ENCODE data around the gene PRM3.
A peak's percentile ranks its signal among the peaks of the same experiment; 100 is the strongest.

Gene PRM3

DNA sequence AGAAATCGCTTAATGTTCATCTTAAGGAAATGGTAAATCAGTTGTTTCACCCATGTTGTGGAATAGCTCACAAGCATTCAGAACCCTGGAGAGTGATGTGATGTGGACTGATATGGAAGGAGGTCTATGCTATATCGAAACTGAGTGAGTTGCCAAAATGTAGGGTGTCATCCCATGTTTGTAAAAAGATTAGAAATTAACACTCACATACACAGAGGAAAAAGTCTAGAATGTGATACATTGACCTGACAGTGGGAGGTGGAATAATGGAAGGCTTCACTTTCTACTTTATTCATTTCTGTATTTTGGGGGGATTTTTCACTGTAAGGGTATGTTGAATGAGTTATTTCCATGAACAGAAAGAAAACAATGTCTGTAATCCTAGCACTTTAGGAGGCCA lies 12.4 kb upstream of the PRM3 start:
- H2BK5ac ChIP-seq (ENCODE audit: low read depth, low read length, poor library complexity, severe bottlenecking): no peak overlapping the region
- H2BK12ac ChIP-seq (ENCODE audit: low read length in 2 of 2): no peak overlapping the region
- H3K27ac ChIP-seq (ENCODE audit: low read length, poor library complexity, severe bottlenecking): no peak overlapping the region
- WGBS: 100% methylated on average over 1 of the region's 2 CpGs
- no peak overlapping the region for H3K4ac ChIP-seq (ENCODE audit: low read depth in 1 of 2, low read length in 2 of 2)
- no peak overlapping the region for H3K4me2 ChIP-seq (ENCODE audit: low read length, poor library complexity, severe bottlenecking)
- no peaks in the 10 kb centered on the region for H3K79me1 ChIP-seq (replicated peaks; ENCODE audit: low read length, poor library complexity, severe bottlenecking)
- no peak overlapping the region for H2AFZ ChIP-seq (ENCODE audit: low read depth, low read length)
- no peak overlapping the region for H4K8ac ChIP-seq (ENCODE audit: low read length)
- peaks cover 5 to 46% of the 10 kb centered on the region in 2 experiments for H3K27me3 ChIP-seq (ENCODE audit: control insufficient read depth in 1 of 2, insufficient read depth in 1 of 2, low read length in 2 of 2)
- H3K18ac ChIP-seq (ENCODE audit: low read depth in 1 of 2, low read length in 2 of 2): no peak overlapping the region
- H2AK5ac ChIP-seq (ENCODE audit: low read length, severe bottlenecking): no peak overlapping the region
- H3K9ac ChIP-seq (ENCODE audit: low read length): no peak overlapping the region
- no peak overlapping the region for H2BK15ac ChIP-seq (ENCODE audit: low read depth, poor library complexity, severe bottlenecking)
- no peak overlapping the region for H3K14ac ChIP-seq (ENCODE audit: low read length in 2 of 2)
- H3K9me3 ChIP-seq (ENCODE audit: control insufficient read depth, low read length): no peaks in the 10 kb centered on the region
- no peak overlapping the region for H3K4me3 ChIP-seq (ENCODE audit: insufficient read depth in 1 of 2, low read depth in 1 of 2, low read length in 2 of 2)
- DNase-seq: no peak
- H3K36me3 ChIP-seq (ENCODE audit: control insufficient read depth in 1 of 2, insufficient read depth in 2 of 2, low read depth in 1 of 2, low read length in 2 of 2): no peaks in the 10 kb centered on the region
- H2BK120ac ChIP-seq (ENCODE audit: low read depth, low read length): no peak overlapping the region
- H3K23ac ChIP-seq (ENCODE audit: low read length in 2 of 2): no peak overlapping the region
- H4K91ac ChIP-seq (ENCODE audit: low read length): no peak overlapping the region
- peaks cover 2% of the 10 kb centered on the region for H3K4me1 ChIP-seq (ENCODE audit: control insufficient read depth, insufficient read depth, low read depth, low read length)

DNA sequence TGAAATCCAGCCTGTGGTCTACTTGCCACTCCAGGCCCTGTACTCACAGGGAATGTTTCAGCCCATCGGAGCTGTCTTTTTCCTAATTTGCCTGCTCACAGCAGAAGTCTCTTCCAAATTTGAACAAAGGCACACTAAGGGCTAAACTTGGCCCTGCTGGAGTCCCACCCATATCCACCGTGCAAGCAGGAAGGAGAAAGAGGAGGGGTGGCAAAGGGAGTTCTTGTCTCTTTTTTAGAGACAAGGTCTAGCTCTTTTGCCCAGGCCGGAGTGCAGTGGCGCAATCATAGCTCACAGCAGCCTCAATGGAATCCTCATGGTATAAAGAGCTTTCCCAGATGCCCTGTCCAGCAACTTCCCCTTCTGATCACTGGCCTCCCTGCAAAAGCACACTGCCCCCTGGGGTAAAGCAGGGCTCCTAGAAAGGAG lies 10.4 kb upstream of the PRM3 start:
- Histone ChIP-seq H3K27ac (ENCODE audit: low read length, poor library complexity, severe bottlenecking) (no peak overlapping the region), H4K8ac (ENCODE audit: low read length) (no peak overlapping the region), H3K4me2 (ENCODE audit: low read length, poor library complexity, severe bottlenecking) (no peak overlapping the region), H3K79me1 (replicated peaks; ENCODE audit: low read length, poor library complexity, severe bottlenecking) (no peaks in the 10 kb centered on the region), H3K27me3 (ENCODE audit: control insufficient read depth in 1 of 2, insufficient read depth in 1 of 2, low read length in 2 of 2) (peaks cover 5 to 43% of the 10 kb centered on the region in 2 experiments), H2BK12ac (ENCODE audit: low read length in 2 of 2) (no peak overlapping the region), H2BK120ac (ENCODE audit: low read depth, low read length) (no peak overlapping the region), H3K18ac (ENCODE audit: low read depth in 1 of 2, low read length in 2 of 2) (no peak overlapping the region), H2BK15ac (ENCODE audit: low read depth, poor library complexity, severe bottlenecking) (no peak overlapping the region), H2BK5ac (ENCODE audit: low read depth, low read length, poor library complexity, severe bottlenecking) (no peak overlapping the region), H3K36me3 (ENCODE audit: control insufficient read depth in 1 of 2, insufficient read depth in 2 of 2, low read depth in 1 of 2, low read length in 2 of 2) (no peaks in the 10 kb centered on the region), H3K4me3 (ENCODE audit: insufficient read depth in 1 of 2, low read depth in 1 of 2, low read length in 2 of 2) (no peak overlapping the region), H3K14ac (ENCODE audit: low read length in 2 of 2) (no peak overlapping the region), H2AFZ (ENCODE audit: low read depth, low read length) (no peak overlapping the region), H4K91ac (ENCODE audit: low read length) (no peak overlapping the region), H3K23ac (ENCODE audit: low read length in 2 of 2) (no peak overlapping the region), H3K9ac (ENCODE audit: low read length) (no peak overlapping the region), H3K9me3 (ENCODE audit: control insufficient read depth, low read length) (no peaks in the 10 kb centered on the region), H2AK5ac (ENCODE audit: low read length, severe bottlenecking) (no peak overlapping the region), H3K4me1 (ENCODE audit: control insufficient read depth, insufficient read depth, low read depth, low read length) (no peaks in the 10 kb centered on the region), H3K4ac (ENCODE audit: low read depth in 1 of 2, low read length in 2 of 2) (no peak overlapping the region)
- WGBS: 69% methylated on average over 3 of the region's 4 CpGs
- DNase-seq: peak; percentile 43

DNA sequence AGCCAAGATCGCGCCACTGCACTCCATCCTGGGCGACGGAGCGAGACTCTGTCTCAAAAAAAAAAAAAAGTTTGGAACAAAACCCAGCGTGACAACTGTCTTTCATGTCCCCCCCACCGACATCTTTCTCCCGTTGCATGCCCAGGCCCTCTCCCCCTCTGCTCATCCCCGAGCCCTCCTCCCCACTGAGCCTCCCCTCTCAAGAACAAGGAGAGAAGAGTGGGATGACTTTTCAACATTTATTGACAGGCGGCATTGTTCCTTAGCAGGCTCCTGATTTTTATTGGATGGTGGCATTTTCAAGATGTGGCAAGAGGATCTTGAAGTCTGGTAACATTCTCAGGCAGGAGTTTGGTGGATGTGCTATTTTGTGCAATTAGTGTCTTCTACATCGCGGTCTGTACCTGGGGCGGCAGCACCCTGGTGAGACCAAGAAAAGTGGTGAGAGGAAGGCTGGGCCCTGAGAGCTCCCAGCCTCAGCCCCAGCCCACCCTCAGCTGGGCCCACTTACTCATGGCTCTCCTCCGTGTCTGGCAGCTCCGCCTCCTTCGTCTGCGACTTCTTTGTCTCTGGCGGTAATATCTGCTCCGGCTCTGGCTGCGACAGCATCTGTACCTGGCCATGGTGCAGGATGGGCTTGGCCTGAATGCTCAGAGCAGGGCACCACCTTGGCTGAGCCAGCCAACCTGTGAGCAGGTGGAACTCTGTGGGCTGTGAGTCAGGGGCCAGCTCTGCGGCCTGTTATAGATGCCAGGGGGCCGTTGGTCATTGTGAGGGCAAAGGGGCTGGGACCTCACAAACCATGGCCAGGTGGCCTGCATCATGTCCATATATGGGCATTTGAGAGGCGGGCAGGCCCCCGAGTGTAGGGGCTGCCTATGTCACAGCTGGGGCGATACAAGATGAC lies 7.4 kb upstream of the PRM3 start, which contains the start of gene PRM1:
TSS of gene PRM1 (minus strand) at position 715 of the 907 bp plus-strand sequence. CDS start at position 623, 92 bp downstream.
- DNase-seq: no peak
- H2BK15ac ChIP-seq (ENCODE audit: low read depth, poor library complexity, severe bottlenecking): no peak within 1 kb of the TSS
- no peak within 1 kb of the TSS for H3K9ac ChIP-seq (ENCODE audit: low read length)
- no peak within 1 kb of the TSS for H2AFZ ChIP-seq (ENCODE audit: low read depth, low read length)
- H4K91ac ChIP-seq (ENCODE audit: low read length): peak within 1 kb of the TSS; percentile 15
- H3K27ac ChIP-seq (ENCODE audit: low read length, poor library complexity, severe bottlenecking): no peak within 1 kb of the TSS
- H3K9me3 ChIP-seq (ENCODE audit: control insufficient read depth, low read length): peaks cover 4% of the 10 kb centered on the region
- no peak within 1 kb of the TSS for H4K8ac ChIP-seq (ENCODE audit: low read length)
- no peak within 1 kb of the TSS for H3K4me2 ChIP-seq (ENCODE audit: low read length, poor library complexity, severe bottlenecking)
- H2AK5ac ChIP-seq (ENCODE audit: low read length, severe bottlenecking): peak within 1 kb of the TSS; percentile 65
- H3K4me3 ChIP-seq (ENCODE audit: insufficient read depth in 1 of 2, low read depth in 1 of 2, low read length in 2 of 2): peak within 1 kb of the TSS in 1 of 2 experiments; percentile 37
- peaks cover 9 to 44% of the 10 kb centered on the region in 2 experiments for H3K27me3 ChIP-seq (ENCODE audit: control insufficient read depth in 1 of 2, insufficient read depth in 1 of 2, low read length in 2 of 2)
- no peak within 1 kb of the TSS for H2BK120ac ChIP-seq (ENCODE audit: low read depth, low read length)
- H3K23ac ChIP-seq (ENCODE audit: low read length in 2 of 2): no peak within 1 kb of the TSS
- no peaks in the 10 kb centered on the region for H3K79me1 ChIP-seq (replicated peaks; ENCODE audit: low read length, poor library complexity, severe bottlenecking)
- no peak within 1 kb of the TSS for H3K4ac ChIP-seq (ENCODE audit: low read depth in 1 of 2, low read length in 2 of 2)
- no peak within 1 kb of the TSS for H2BK5ac ChIP-seq (ENCODE audit: low read depth, low read length, poor library complexity, severe bottlenecking)
- H3K18ac ChIP-seq (ENCODE audit: low read depth in 1 of 2, low read length in 2 of 2): no peak within 1 kb of the TSS
- H3K14ac ChIP-seq (ENCODE audit: low read length in 2 of 2): peak within 1 kb of the TSS in 1 of 2 experiments; percentile 48
- no peaks in the 10 kb centered on the region for H3K4me1 ChIP-seq (ENCODE audit: control insufficient read depth, insufficient read depth, low read depth, low read length)
- no peaks in the 10 kb centered on the region for H3K36me3 ChIP-seq (ENCODE audit: control insufficient read depth in 1 of 2, insufficient read depth in 2 of 2, low read depth in 1 of 2, low read length in 2 of 2)
- H2BK12ac ChIP-seq (ENCODE audit: low read length in 2 of 2): peak within 1 kb of the TSS in 1 of 2 experiments; percentile 30
- WGBS: 87% methylated on average over 17 of the region's 25 CpGs

All from mesenchymal stem cell (in vitro differentiated cells and primary cell).